Measurements from ENCODE around the gene SUGCT.

Gene SUGCT

GRCh38 chr7:40810274-40810673 lies 675.5 kb downstream of the SUGCT start:
- Histone ChIP-seq H3K9me3 (ENCODE audit: control insufficient read depth, low read length) (peaks cover 17% of the 10 kb centered on the region), H3K4me3 (ENCODE audit: extremely low read depth, insufficient read depth, low read length, poor library complexity, severe bottlenecking) (no peak overlapping the region), H3K27ac (ENCODE audit: low read depth, low read length, severe bottlenecking) (no peak overlapping the region), H3K4me1 (ENCODE audit: control insufficient read depth, insufficient read depth, low read length, poor library complexity, severe bottlenecking) (peaks cover 4% of the 10 kb centered on the region), H3K36me3 (ENCODE audit: control insufficient read depth, insufficient read depth, low read length) (no peaks in the 10 kb centered on the region)
- WGBS, 2 experiments (ENCODE audit: insufficient coverage in 2 of 2) = 100% methylated on average over 1 of the region's 1 CpG; no CpG with 5 or more reads in 1 of the 2 experiments

- Histone ChIP-seq H3K36me3 (ENCODE audit: control insufficient read depth, insufficient read depth, low read length) (no peaks in the 10 kb centered on the region), H3K9me3 (ENCODE audit: control insufficient read depth, low read length) (peaks cover 17% of the 10 kb centered on the region), H3K4me1 (ENCODE audit: control insufficient read depth, insufficient read depth, low read length, poor library complexity, severe bottlenecking) (peaks cover 4% of the 10 kb centered on the region), H3K4me3 (ENCODE audit: extremely low read depth, insufficient read depth, low read length, poor library complexity, severe bottlenecking) (no peak overlapping the region), H3K27ac (ENCODE audit: low read depth, low read length, severe bottlenecking) (no peak overlapping the region)
- no CpG with 5 or more reads among the region's 1 CpG for WGBS, 2 experiments (ENCODE audit: insufficient coverage in 2 of 2)
These were observed 676.9 kb downstream of the SUGCT start for GRCh38 chr7:40811666-40812065.

GRCh38 chr7:40815022-40815421 lies 680.2 kb downstream of the SUGCT start:
- H3K4me3 ChIP-seq (ENCODE audit: extremely low read depth, insufficient read depth, low read length, poor library complexity, severe bottlenecking) = no peak overlapping the region

GRCh38 chr7:40815512-40815911 lies 680.7 kb downstream of the SUGCT start:
- Histone ChIP-seq H3K27ac (ENCODE audit: low read depth, low read length, severe bottlenecking) (no peak overlapping the region), H3K36me3 (ENCODE audit: control insufficient read depth, insufficient read depth, low read length) (no peaks in the 10 kb centered on the region), H3K4me1 (ENCODE audit: control insufficient read depth, insufficient read depth, low read length, poor library complexity, severe bottlenecking) (no peaks in the 10 kb centered on the region), H3K4me3 (ENCODE audit: extremely low read depth, insufficient read depth, low read length, poor library complexity, severe bottlenecking) (no peak overlapping the region), H3K9me3 (ENCODE audit: control insufficient read depth, low read length) (peaks cover 17% of the 10 kb centered on the region)
- WGBS, 2 experiments (ENCODE audit: insufficient coverage in 2 of 2) = 73 to 95% methylated on average over 2 to 4 of the region's 4 CpGs

More at GRCh38 chr7:40815022-40815421, 680.2 kb downstream of the SUGCT start:
- H3K9me3 ChIP-seq (ENCODE audit: control insufficient read depth, low read length) = peaks cover 17% of the 10 kb centered on the region
- no peaks in the 10 kb centered on the region for H3K36me3 ChIP-seq (ENCODE audit: control insufficient read depth, insufficient read depth, low read length)
- 83 to 100% methylated on average over 2 of the region's 2 CpGs for WGBS, 2 experiments (ENCODE audit: insufficient coverage in 2 of 2)
- no peaks in the 10 kb centered on the region for H3K4me1 ChIP-seq (ENCODE audit: control insufficient read depth, insufficient read depth, low read length, poor library complexity, severe bottlenecking)
- H3K27ac ChIP-seq (ENCODE audit: low read depth, low read length, severe bottlenecking) = no peak overlapping the region

- H3K4me3 ChIP-seq (ENCODE audit: extremely low read depth, insufficient read depth, low read length, poor library complexity, severe bottlenecking) = no peak overlapping the region
- WGBS, 2 experiments (ENCODE audit: insufficient coverage in 2 of 2) = 63 to 100% methylated on average over 1 of the region's 1 CpG
- H3K36me3 ChIP-seq (ENCODE audit: control insufficient read depth, insufficient read depth, low read length) = no peaks in the 10 kb centered on the region
- no peaks in the 10 kb centered on the region for H3K9me3 ChIP-seq (ENCODE audit: control insufficient read depth, low read length)
- peaks cover 21% of the 10 kb centered on the region for H3K4me1 ChIP-seq (ENCODE audit: control insufficient read depth, insufficient read depth, low read length, poor library complexity, severe bottlenecking)
- no peak overlapping the region for H3K27ac ChIP-seq (ENCODE audit: low read depth, low read length, severe bottlenecking)
These were observed 688.1 kb downstream of the SUGCT start for GRCh38 chr7:40822861-40823260.

GRCh38 chr7:40824461-40824860 lies 689.7 kb downstream of the SUGCT start:
- Histone ChIP-seq H3K9me3 (ENCODE audit: control insufficient read depth, low read length) (no peaks in the 10 kb centered on the region), H3K36me3 (ENCODE audit: control insufficient read depth, insufficient read depth, low read length) (no peaks in the 10 kb centered on the region), H3K4me1 (ENCODE audit: control insufficient read depth, insufficient read depth, low read length, poor library complexity, severe bottlenecking) (peaks cover 24% of the 10 kb centered on the region), H3K27ac (ENCODE audit: low read depth, low read length, severe bottlenecking) (no peak overlapping the region), H3K4me3 (ENCODE audit: extremely low read depth, insufficient read depth, low read length, poor library complexity, severe bottlenecking) (no peak overlapping the region)
- no CpG with 5 or more reads among the region's 3 CpGs for WGBS, 2 experiments (ENCODE audit: insufficient coverage in 2 of 2)

GRCh38 chr7:40826411-40827221 lies 691.8 kb downstream of the SUGCT start:
- Histone ChIP-seq H3K27ac (ENCODE audit: low read depth, low read length, severe bottlenecking) (peak overlapping the region; percentile 43), H3K4me3 (ENCODE audit: extremely low read depth, insufficient read depth, low read length, poor library complexity, severe bottlenecking) (no peak overlapping the region), H3K9me3 (ENCODE audit: control insufficient read depth, low read length) (no peaks in the 10 kb centered on the region), H3K4me1 (ENCODE audit: control insufficient read depth, insufficient read depth, low read length, poor library complexity, severe bottlenecking) (peaks cover 24% of the 10 kb centered on the region), H3K36me3 (ENCODE audit: control insufficient read depth, insufficient read depth, low read length) (no peaks in the 10 kb centered on the region)
- 60% methylated on average over 1 of the region's 3 CpGs; no CpG with 5 or more reads in 1 of the 2 experiments for WGBS, 2 experiments (ENCODE audit: insufficient coverage in 2 of 2)

GRCh38 chr7:40827222-40828085 lies 692.6 kb downstream of the SUGCT start:
- Histone ChIP-seq H3K4me1 (ENCODE audit: control insufficient read depth, insufficient read depth, low read length, poor library complexity, severe bottlenecking) (peaks cover 24% of the 10 kb centered on the region), H3K27ac (ENCODE audit: low read depth, low read length, severe bottlenecking) (peak overlapping the region; percentile 43), H3K4me3 (ENCODE audit: extremely low read depth, insufficient read depth, low read length, poor library complexity, severe bottlenecking) (no peak overlapping the region), H3K36me3 (ENCODE audit: control insufficient read depth, insufficient read depth, low read length) (no peaks in the 10 kb centered on the region), H3K9me3 (ENCODE audit: control insufficient read depth, low read length) (no peaks in the 10 kb centered on the region)
- WGBS, 2 experiments (ENCODE audit: insufficient coverage in 2 of 2) = 72 to 77% methylated on average over 8 of the region's 10 CpGs

- Histone ChIP-seq H3K27ac (ENCODE audit: low read depth, low read length, severe bottlenecking) (no peak overlapping the region), H3K9me3 (ENCODE audit: control insufficient read depth, low read length) (no peaks in the 10 kb centered on the region), H3K4me3 (ENCODE audit: extremely low read depth, insufficient read depth, low read length, poor library complexity, severe bottlenecking) (no peak overlapping the region), H3K36me3 (ENCODE audit: control insufficient read depth, insufficient read depth, low read length) (no peaks in the 10 kb centered on the region), H3K4me1 (ENCODE audit: control insufficient read depth, insufficient read depth, low read length, poor library complexity, severe bottlenecking) (peaks cover 23% of the 10 kb centered on the region)
- WGBS, 2 experiments (ENCODE audit: insufficient coverage in 2 of 2) = 91% methylated on average over 6 to 8 of the region's 10 CpGs
These were observed 694.1 kb downstream of the SUGCT start for GRCh38 chr7:40828686-40829600.
